GM18508 (cell line): ENCODE measurements around the gene PIK3CB.
"Not testable (repeated sequence)": the region's sequence is repeated elsewhere in the genome, so short reads cannot be mapped to it uniquely, and the experiment has no call there.

Experiments used
- ATAC-seq: cut with Tn5 transposase; IDR thresholded peaks from one replicate; pipeline ENCODE4 v1.9.1; 2021; ENCODE audit warnings: moderate number of reproducible peaks; ENCODE audit not compliant: insufficient read depth, unreplicated experiment

The PIK3CB gene

GRCh38 chr3:138768946-138769345, 65.8 kb downstream of the PIK3CB start:
- ATAC-seq = no peak

- ATAC-seq = no peak
These were observed 66.6 kb downstream of the PIK3CB start for GRCh38 chr3:138768125-138768524.

- no peak for ATAC-seq
These were observed 67.1 kb downstream of the PIK3CB start for GRCh38 chr3:138767498-138768104.

GRCh38 chr3:138761002-138761401, 73.7 kb downstream of the PIK3CB start:
- no peak for ATAC-seq

GRCh38 chr3:138748190-138748589, 86.5 kb downstream of the PIK3CB start:
- no peak for ATAC-seq

GRCh38 chr3:138747225-138747624, 87.5 kb downstream of the PIK3CB start:
- no peak for ATAC-seq

- ATAC-seq = no peak
These were observed 94.7 kb downstream of the PIK3CB start for GRCh38 chr3:138740072-138740471.

- ATAC-seq = no peak
These were observed 102.3 kb downstream of the PIK3CB start for GRCh38 chr3:138732456-138732855.

GRCh38 chr3:138726946-138727730, 107.6 kb downstream of the PIK3CB start:
- no peak for ATAC-seq

GRCh38 chr3:138726042-138726441, 108.7 kb downstream of the PIK3CB start:
- ATAC-seq = not testable (repeated sequence)

GRCh38 chr3:138725116-138725515, 109.6 kb downstream of the PIK3CB start:
- ATAC-seq = no peak

GRCh38 chr3:138724443-138724842, 110.3 kb downstream of the PIK3CB start:
- no peak for ATAC-seq

GRCh38 chr3:138718849-138719248, 115.9 kb downstream of the PIK3CB start:
- ATAC-seq = no peak

- ATAC-seq = no peak
These were observed 117.4 kb downstream of the PIK3CB start for GRCh38 chr3:138717348-138717747.

- ATAC-seq = no peak
These were observed 122.6 kb downstream of the PIK3CB start for GRCh38 chr3:138712086-138712485.

- no peak for ATAC-seq
These were observed 129.1 kb downstream of the PIK3CB start for GRCh38 chr3:138705675-138706074.

- no peak for ATAC-seq
These were observed 137.9 kb downstream of the PIK3CB start for GRCh38 chr3:138696666-138697370.

- ATAC-seq = no peak
These were observed 140.3 kb downstream of the PIK3CB start for GRCh38 chr3:138694287-138695007.

GRCh38 chr3:138692152-138692551, 142.6 kb downstream of the PIK3CB start:
- ATAC-seq = no peak

- ATAC-seq = no peak
These were observed 143.4 kb downstream of the PIK3CB start for GRCh38 chr3:138691351-138691750.

- no peak for ATAC-seq
These were observed 144.7 kb downstream of the PIK3CB start for GRCh38 chr3:138690036-138690435.
